HepG2 (cell line): ENCODE measurements around the gene AARS1. TPM values are rescaled to one million over a fixed set of nuclear protein-coding genes. Genes with fewer than 3 reads are reported as not detected.
A peak's percentile ranks its signal among the peaks of the same experiment; 100 is the strongest.

ENCODE experiments used
- AGO2 ChIP-seq: fragments of 200-400 bp; formaldehyde crosslinking; optimal IDR thresholded peaks from 2 replicates; pipeline ENCODE3; 2017; ENCODE audit warnings: mild to moderate bottlenecking, low read depth, low read length, moderate library complexity
- ARNT2 ChIP-seq: sonication (generic); formaldehyde crosslinking; IDR thresholded peaks from 2 replicates; pipeline ENCODE4 v1.8.0; 2022; ENCODE audit warnings: mild to moderate bottlenecking, low read depth, missing genetic modification reagents, moderate library complexity
- ATF2 ChIP-seq: sonication (generic); formaldehyde crosslinking; IDR thresholded peaks from 2 replicates; pipeline ENCODE4 v1.4.0; 2020; ENCODE audit warnings: missing genetic modification reagents
- CBX1 ChIP-seq: IDR thresholded peaks from one replicate; pipeline ENCODE4 v1.6.1; 2016; ENCODE audit warnings: antibody characterized with exemption, low read depth
- EEA1 ChIP-seq: sonication (generic); formaldehyde crosslinking; IDR thresholded peaks from 2 replicates; pipeline ENCODE4 v1.5.1; 2020; ENCODE audit warnings: mild to moderate bottlenecking, missing genetic modification reagents, borderline replicate concordance
- HMGXB4 ChIP-seq, 2 experiments: sonication (generic) in 1 of 2; formaldehyde crosslinking in 1 of 2; IDR thresholded peaks; 2 replicates each; pipeline versions ENCODE4 v1.4.0 to v1.6.1; 2018 to 2020; ENCODE audit warnings: missing genetic modification reagents in 2 of 2, borderline replicate concordance in 1 of 2, low read depth in 1 of 2, mild to moderate bottlenecking in 1 of 2, missing biosample characterization in 1 of 2
- HOXA9 ChIP-seq: sonication (generic); formaldehyde crosslinking; IDR thresholded peaks from 2 replicates; pipeline ENCODE4 v1.8.1; 2022; ENCODE audit warnings: missing genetic modification reagents, mild to moderate bottlenecking, moderate library complexity, borderline replicate concordance
- IRF2 ChIP-seq: IDR thresholded peaks from 2 replicates; pipeline ENCODE4 v1.6.1; 2018; ENCODE audit warnings: missing genetic modification reagents, missing compliant biosample characterization
- KLF6 ChIP-seq: IDR thresholded peaks from 2 replicates; pipeline ENCODE4 v1.8.0; 2016; ENCODE audit warnings: missing biosample characterization, missing genetic modification reagents
- MAX ChIP-seq: IDR thresholded peaks from 2 replicates; pipeline ENCODE4 v1.6.1; 2012; ENCODE audit warnings: inconsistent platforms
- MTERF4 ChIP-seq: sonication (generic); formaldehyde crosslinking; IDR thresholded peaks from 2 replicates; pipeline ENCODE4 v1.8.0; 2023; ENCODE audit warnings: mild to moderate bottlenecking, missing genetic modification reagents
- NFATC3 ChIP-seq: sonication (generic); formaldehyde crosslinking; IDR thresholded peaks from 2 replicates; pipeline ENCODE4 v1.5.1; 2020; ENCODE audit warnings: mild to moderate bottlenecking, missing genetic modification reagents
- REST ChIP-seq, 2 experiments: IDR thresholded peaks; 2 replicates each; pipeline ENCODE4 v1.6.1; 2011 to 2012; ENCODE audit warnings: low read length in 2 of 2, borderline replicate concordance in 1 of 2, low read depth in 1 of 2, mild to moderate bottlenecking in 1 of 2, moderate library complexity in 1 of 2
- SKI ChIP-seq: fragments of 450-650 bp; IDR thresholded peaks from one replicate; pipeline ENCODE4 v1.6.1; 2018; ENCODE audit warnings: mild to moderate bottlenecking; ENCODE audit not compliant: partially characterized antibody
- TBX2 ChIP-seq: sonication (generic); formaldehyde crosslinking; IDR thresholded peaks from 2 replicates; pipeline ENCODE4 v1.5.0; 2020; ENCODE audit warnings: missing genetic modification reagents, mild to moderate bottlenecking, borderline replicate concordance
- TEAD3 ChIP-seq: optimal IDR thresholded peaks from 2 replicates; pipeline ENCODE3; 2016; ENCODE audit warnings: borderline replicate concordance
- ZNF253 ChIP-seq: sonication (generic); formaldehyde crosslinking; IDR thresholded peaks from 2 replicates; pipeline ENCODE4 v1.8.0; 2022; ENCODE audit warnings: mild to moderate bottlenecking, missing genetic modification reagents, borderline replicate concordance
- ZNF776 ChIP-seq: sonication (generic); formaldehyde crosslinking; IDR thresholded peaks from 2 replicates; pipeline ENCODE4 v1.4.0; 2020; ENCODE audit warnings: mild to moderate bottlenecking, missing genetic modification reagents
- ZNF839 ChIP-seq: sonication (generic); formaldehyde crosslinking; IDR thresholded peaks from 2 replicates; pipeline ENCODE4 v1.4.0; 2020; ENCODE audit warnings: missing genetic modification reagents, mild to moderate bottlenecking, borderline replicate concordance
- ZSCAN20 ChIP-seq: sonication (generic); formaldehyde crosslinking; IDR thresholded peaks from 2 replicates; pipeline ENCODE4 v1.4.0; 2020; ENCODE audit warnings: missing genetic modification reagents, mild to moderate bottlenecking, borderline replicate concordance
- polyA plus RNA-seq, 8 experiments: library from polyadenylated mRNA; depleted of rRNA in 3 of 8; stranded (reverse) in 7 of 8; unstranded in 1 of 8; fragments of >200 nt; fragmentation: Illumina TruSeq in 4 of 8; extraction: Trizol in 4 of 8; gene quantifications; 2 replicates each; pipeline versions ENCODE4 v1.2.1 to v1.2.3, GENCODE V29; 2011 to 2016; ENCODE audit warnings: low read depth in 4 of 8, missing spikeins in 1 of 8, mixed read lengths in 1 of 8; ENCODE audit not compliant: insufficient read depth in 1 of 8
- total RNA-seq, 5 experiments: library from RNA; depleted of rRNA; stranded (reverse); fragments of >200 nt; fragmentation: Illumina TruSeq; extraction: Trizol; gene quantifications; 2 replicates each; pipeline ENCODE4 v1.2.3, GENCODE V29; 2016; ENCODE audit warnings: low read depth in 1 of 5

Gene AARS1
- total and polyA plus RNA-seq, 2 of the 13 experiments (the other 11 are each of a cell fraction or from before 2014, with no cell fraction given): 107 to 132 TPM

- TF ChIP-seq REST (IDR thresholded peaks at IDR 0.05; ENCODE audit: borderline replicate concordance in 1 of 2, low read depth in 1 of 2, low read length in 2 of 2): peak in 1 of 2 experiments; percentile 39; a peak in 1 of 4 replicates
- peak; percentile 91 for TF ChIP-seq ARNT2
- peak; percentile 98 for TF ChIP-seq KLF6 (CRISPR knock-in tag)
- TF ChIP-seq MTERF4 (CRISPR knock-in tag): peak; percentile 68; the same call in 1 of the 2 replicates
- TF ChIP-seq NFATC3: peak; percentile 91; the same call in 1 of the 2 replicates
- peak; percentile 87 for TF ChIP-seq AGO2
- no peak for TF ChIP-seq ZNF839
- peak; percentile 85 for TF ChIP-seq MAX
- 0 out of 2 replicates have a peak, but pooled peaks have one; percentile 39 for TF ChIP-seq HOXA9 (CRISPR knock-in tag)
- peak; percentile 71; the same call in 1 of the 2 replicates for TF ChIP-seq IRF2
- peak; percentile 68; the same call in 1 of the 2 replicates for TF ChIP-seq ATF2 (CRISPR knock-in tag)
- TF ChIP-seq TEAD3 (CRISPR knock-in tag): peak; percentile 60
- peak; percentile 95 for TF ChIP-seq EEA1 (CRISPR knock-in tag)
- peak; percentile 88 to 90 for TF ChIP-seq HMGXB4 (CRISPR knock-in tag; IDR thresholded peaks at IDR 0.05; ENCODE audit: borderline replicate concordance in 1 of 2, low read depth in 1 of 2)
- peak; percentile 77 for TF ChIP-seq SKI
- peak; percentile 72 for TF ChIP-seq CBX1
- peak; percentile 96; the same call in 1 of the 2 replicates for TF ChIP-seq ZSCAN20 (CRISPR knock-in tag)
- peak; percentile 77 for TF ChIP-seq ZNF776 (CRISPR knock-in tag)
- peak; percentile 82 for TF ChIP-seq TBX2
- TF ChIP-seq ZNF253 (CRISPR knock-in tag): peak; percentile 85; the same call in 1 of the 2 replicates
- TF ChIP-seq, all 625 proteins: peak for 373
These were observed at the start of gene AARS1 (continued) for GRCh38 chr16:70289229-70290094.
